ENCODE measurements around the gene DPYSL4. TPM values are rescaled to one million over a fixed set of nuclear protein-coding genes. Genes with fewer than 3 reads are reported as not detected.

DPYSL4 gene
- total RNA-seq, 1 donor from 2014 or later: 26.1 TPM

- Histone ChIP-seq H3K4me1 (ENCODE audit: insufficient read depth, low read length) (no peaks in the 10 kb centered on the region), H4K20me1 (ENCODE audit: insufficient read depth, low read length) (no peaks in the 10 kb centered on the region), H3K4me2 (ENCODE audit: low read length) (no peak overlapping the region), H3K9ac (ENCODE audit: low read length) (no peak overlapping the region), H2AFZ (ENCODE audit: low read depth, low read length) (no peak overlapping the region), H3K79me2 (ENCODE audit: insufficient read depth, low read length) (no peaks in the 10 kb centered on the region), H3K4me3 (ENCODE audit: insufficient read depth, low read depth, low read length) (no peak overlapping the region), H3K9me3 (ENCODE audit: insufficient read depth, low read depth, low read length) (no peaks in the 10 kb centered on the region), H3K27me3 (ENCODE audit: insufficient read depth, low read length) (peaks cover 8% of the 10 kb centered on the region), H3K36me3 (ENCODE audit: insufficient read depth, low read length) (no peaks in the 10 kb centered on the region), H3K27ac (ENCODE audit: low read depth, low read length) (no peak overlapping the region)
- no peak overlapping the region for H3K27ac Mint-ChIP-seq (ENCODE audit: unreplicated experiment)
- peaks cover 29% of the 10 kb centered on the region for H3K27me3 Mint-ChIP-seq (ENCODE audit: low read depth, unreplicated experiment)
- H3K9me3 Mint-ChIP-seq (ENCODE audit: unreplicated experiment): no peaks in the 10 kb centered on the region
- DNase-seq (ENCODE audit: low read depth): no peak
- H3K36me3 Mint-ChIP-seq (ENCODE audit: low read depth, unreplicated experiment): no peaks in the 10 kb centered on the region
- H3K4me1 Mint-ChIP-seq (ENCODE audit: low read depth, unreplicated experiment): peaks cover 3% of the 10 kb centered on the region
- no peak overlapping the region for H3K4me3 Mint-ChIP-seq (ENCODE audit: unreplicated experiment)
- TF ChIP-seq EZH2 (IDR thresholded peaks at IDR 0.05; ENCODE audit: insufficient read depth, low read length): no peak
- TF ChIP-seq, protein P1, sequence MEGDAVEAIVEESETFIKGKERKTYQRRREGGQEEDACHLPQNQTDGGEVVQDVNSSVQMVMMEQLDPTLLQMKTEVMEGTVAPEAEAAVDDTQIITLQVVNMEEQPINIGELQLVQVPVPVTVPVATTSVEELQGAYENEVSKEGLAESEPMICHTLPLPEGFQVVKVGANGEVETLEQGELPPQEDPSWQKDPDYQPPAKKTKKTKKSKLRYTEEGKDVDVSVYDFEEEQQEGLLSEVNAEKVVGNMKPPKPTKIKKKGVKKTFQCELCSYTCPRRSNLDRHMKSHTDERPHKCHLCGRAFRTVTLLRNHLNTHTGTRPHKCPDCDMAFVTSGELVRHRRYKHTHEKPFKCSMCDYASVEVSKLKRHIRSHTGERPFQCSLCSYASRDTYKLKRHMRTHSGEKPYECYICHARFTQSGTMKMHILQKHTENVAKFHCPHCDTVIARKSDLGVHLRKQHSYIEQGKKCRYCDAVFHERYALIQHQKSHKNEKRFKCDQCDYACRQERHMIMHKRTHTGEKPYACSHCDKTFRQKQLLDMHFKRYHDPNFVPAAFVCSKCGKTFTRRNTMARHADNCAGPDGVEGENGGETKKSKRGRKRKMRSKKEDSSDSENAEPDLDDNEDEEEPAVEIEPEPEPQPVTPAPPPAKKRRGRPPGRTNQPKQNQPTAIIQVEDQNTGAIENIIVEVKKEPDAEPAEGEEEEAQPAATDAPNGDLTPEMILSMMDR (IDR thresholded peaks at IDR 0.05; ENCODE audit: insufficient read depth, low read depth, low read length): no peak
- FAIRE-seq: no peak
Observed at GRCh38 chr10:132163826-132164515, 22.8 kb upstream of the DPYSL4 start.

GRCh38 chr10:132164761-132165278, 21.9 kb upstream of the DPYSL4 start:
- peaks cover 8% of the 10 kb centered on the region for H3K27me3 ChIP-seq (ENCODE audit: insufficient read depth, low read length)
- no peaks in the 10 kb centered on the region for H3K9me3 Mint-ChIP-seq (ENCODE audit: unreplicated experiment)
- no peak overlapping the region for H3K9ac ChIP-seq (ENCODE audit: low read length)
- H3K79me2 ChIP-seq (ENCODE audit: insufficient read depth, low read length): no peaks in the 10 kb centered on the region
- TF ChIP-seq EZH2 (IDR thresholded peaks at IDR 0.05; ENCODE audit: insufficient read depth, low read length): no peak
- TF ChIP-seq, protein P1 (IDR thresholded peaks at IDR 0.05; ENCODE audit: insufficient read depth, low read depth, low read length): no peak
- no peak overlapping the region for H3K27ac ChIP-seq (ENCODE audit: low read depth, low read length)
- no peak overlapping the region for H2AFZ ChIP-seq (ENCODE audit: low read depth, low read length)
- no peak for DNase-seq (ENCODE audit: low read depth)
- H3K27me3 Mint-ChIP-seq (ENCODE audit: low read depth, unreplicated experiment): peaks cover 32% of the 10 kb centered on the region
- no peaks in the 10 kb centered on the region for H3K4me1 ChIP-seq (ENCODE audit: insufficient read depth, low read length)
- H3K27ac Mint-ChIP-seq (ENCODE audit: unreplicated experiment): no peak overlapping the region
- FAIRE-seq: no peak
- no peaks in the 10 kb centered on the region for H3K36me3 Mint-ChIP-seq (ENCODE audit: low read depth, unreplicated experiment)
- no peaks in the 10 kb centered on the region for H3K9me3 ChIP-seq (ENCODE audit: insufficient read depth, low read depth, low read length)
- H3K36me3 ChIP-seq (ENCODE audit: insufficient read depth, low read length): no peaks in the 10 kb centered on the region
- no peak overlapping the region for H3K4me3 ChIP-seq (ENCODE audit: insufficient read depth, low read depth, low read length)
- H4K20me1 ChIP-seq (ENCODE audit: insufficient read depth, low read length): no peaks in the 10 kb centered on the region
- H3K4me1 Mint-ChIP-seq (ENCODE audit: low read depth, unreplicated experiment): peaks cover 3% of the 10 kb centered on the region
- H3K4me2 ChIP-seq (ENCODE audit: low read length): no peak overlapping the region
- H3K4me3 Mint-ChIP-seq (ENCODE audit: unreplicated experiment): no peak overlapping the region

DNA sequence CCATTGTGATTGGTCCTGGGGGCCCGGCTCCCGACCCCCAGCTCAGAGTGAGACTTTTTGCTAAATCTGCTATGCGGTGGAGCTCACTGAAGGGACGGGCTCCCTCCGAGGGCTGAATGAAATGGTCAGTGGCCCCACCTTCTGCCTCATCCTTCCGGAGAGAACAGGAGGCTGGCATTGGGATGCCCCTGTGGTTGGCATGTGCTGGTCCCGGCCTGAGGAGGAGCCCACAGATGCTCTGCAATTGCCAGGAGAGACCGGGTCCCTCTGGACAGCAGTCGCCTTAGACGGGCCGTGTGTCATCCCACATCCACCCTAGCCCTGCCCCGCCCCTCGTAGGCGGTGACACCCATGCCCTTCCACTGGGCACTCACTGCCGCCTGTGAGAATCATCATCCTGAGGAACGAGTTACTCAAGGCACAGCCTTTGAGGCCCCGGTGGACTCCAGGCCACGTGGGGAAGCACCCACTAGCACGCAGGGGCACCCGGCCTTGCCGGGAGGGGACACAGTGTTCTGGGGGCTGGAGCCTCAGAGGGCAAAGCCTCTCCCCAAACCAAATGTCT, 21.2 kb upstream of the DPYSL4 start:
- Histone ChIP-seq H4K20me1 (ENCODE audit: insufficient read depth, low read length) (no peaks in the 10 kb centered on the region), H3K27me3 (ENCODE audit: insufficient read depth, low read length) (peaks cover 8% of the 10 kb centered on the region), H3K4me3 (ENCODE audit: insufficient read depth, low read depth, low read length) (no peak overlapping the region), H3K79me2 (ENCODE audit: insufficient read depth, low read length) (no peaks in the 10 kb centered on the region), H3K9ac (ENCODE audit: low read length) (no peak overlapping the region), H3K4me2 (ENCODE audit: low read length) (no peak overlapping the region), H3K27ac (ENCODE audit: low read depth, low read length) (no peak overlapping the region), H2AFZ (ENCODE audit: low read depth, low read length) (no peak overlapping the region), H3K36me3 (ENCODE audit: insufficient read depth, low read length) (no peaks in the 10 kb centered on the region), H3K4me1 (ENCODE audit: insufficient read depth, low read length) (no peaks in the 10 kb centered on the region), H3K9me3 (ENCODE audit: insufficient read depth, low read depth, low read length) (no peaks in the 10 kb centered on the region)
- Mint-ChIP-seq H3K4me1 (ENCODE audit: low read depth, unreplicated experiment) (peaks cover 3% of the 10 kb centered on the region), H3K9me3 (ENCODE audit: unreplicated experiment) (no peaks in the 10 kb centered on the region), H3K36me3 (ENCODE audit: low read depth, unreplicated experiment) (no peaks in the 10 kb centered on the region), H3K27ac (ENCODE audit: unreplicated experiment) (no peak overlapping the region), H3K27me3 (ENCODE audit: low read depth, unreplicated experiment) (peaks cover 33% of the 10 kb centered on the region), H3K4me3 (ENCODE audit: unreplicated experiment) (no peak overlapping the region)
- TF ChIP-seq, protein P1 (IDR thresholded peaks at IDR 0.05; ENCODE audit: insufficient read depth, low read depth, low read length): no peak
- no peak for TF ChIP-seq EZH2 (IDR thresholded peaks at IDR 0.05; ENCODE audit: insufficient read depth, low read length)
- no peak for DNase-seq (ENCODE audit: low read depth)
- no peak for FAIRE-seq

Measured in astrocyte (in vitro differentiated cells and primary cell).